ENCODE data around the gene CD22.

Gene CD22

GRCh38 chr19:35279985-35280821, 48.8 kb upstream of the CD22 start:
- ChIA-PET POLR2A (interaction anchor here (0.5 to 4.2 kb wide), 5 partner anchors 9 to 230 kb away, joined by 3 to 23 read pairs (median 5); no protein-coding TSS in a partner anchor), CTCF (interaction anchor here (1.0 to 3.6 kb wide), 2 partner anchors 10 to 213 kb away, joined by 4 to 21 read pairs; partner anchors contain the start of gene USF2)
- peaks cover 27 to 39% of the 10 kb centered on the region in 2 experiments for H3K36me3 ChIP-seq (ENCODE audit: control insufficient read depth in 2 of 2, insufficient read depth in 1 of 2, low read length in 2 of 2)
- H3K9me3 ChIP-seq (ENCODE audit: control insufficient read depth, insufficient read depth, low read depth, low read length): no peaks in the 10 kb centered on the region
- H3K27ac ChIP-seq (ENCODE audit: extremely low read depth, low read depth, low read length): no peak overlapping the region
- no peaks in the 10 kb centered on the region for H3K4me1 ChIP-seq (ENCODE audit: control insufficient read depth, insufficient read depth, low read length)
- TF ChIP-seq ZNF202 (tag by site-specific recombination; IDR thresholded peaks at IDR 0.05; ENCODE audit: borderline replicate concordance) (no peak), SCRT2 (tag by site-specific recombination; IDR thresholded peaks at IDR 0.05) (peak; percentile 26; the same call in 1 of the 2 replicates), HIC1 (tag by site-specific recombination; IDR thresholded peaks at IDR 0.05) (no peak), SP2 (tag by site-specific recombination; IDR thresholded peaks at IDR 0.05) (0 out of 2 replicates have a peak, but pooled peaks have one; percentile 5), ZNF596 (tag by site-specific recombination; IDR thresholded peaks at IDR 0.05) (no peak), HOXD13 (CRISPR knock-in tag; IDR thresholded peaks at IDR 0.05; ENCODE audit: borderline replicate concordance) (no peak), ZFHX2 (tag by site-specific recombination; conservative IDR thresholded peaks at IDR 0.05) (peak; percentile 28; the same call in 1 of the 2 replicates), EGR2 (tag by site-specific recombination; IDR thresholded peaks at IDR 0.05; ENCODE audit: low read depth) (0 out of 2 replicates have a peak, but pooled peaks have one; percentile 24)
- TF ChIP-seq, protein P1, sequence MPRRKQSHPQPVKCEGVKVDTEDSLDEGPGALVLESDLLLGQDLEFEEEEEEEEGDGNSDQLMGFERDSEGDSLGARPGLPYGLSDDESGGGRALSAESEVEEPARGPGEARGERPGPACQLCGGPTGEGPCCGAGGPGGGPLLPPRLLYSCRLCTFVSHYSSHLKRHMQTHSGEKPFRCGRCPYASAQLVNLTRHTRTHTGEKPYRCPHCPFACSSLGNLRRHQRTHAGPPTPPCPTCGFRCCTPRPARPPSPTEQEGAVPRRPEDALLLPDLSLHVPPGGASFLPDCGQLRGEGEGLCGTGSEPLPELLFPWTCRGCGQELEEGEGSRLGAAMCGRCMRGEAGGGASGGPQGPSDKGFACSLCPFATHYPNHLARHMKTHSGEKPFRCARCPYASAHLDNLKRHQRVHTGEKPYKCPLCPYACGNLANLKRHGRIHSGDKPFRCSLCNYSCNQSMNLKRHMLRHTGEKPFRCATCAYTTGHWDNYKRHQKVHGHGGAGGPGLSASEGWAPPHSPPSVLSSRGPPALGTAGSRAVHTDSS (tag by site-specific recombination; IDR thresholded peaks at IDR 0.05): no peak
- H3K4me3 ChIP-seq (ENCODE audit: low read depth, low read length): no peak overlapping the region

DNA sequence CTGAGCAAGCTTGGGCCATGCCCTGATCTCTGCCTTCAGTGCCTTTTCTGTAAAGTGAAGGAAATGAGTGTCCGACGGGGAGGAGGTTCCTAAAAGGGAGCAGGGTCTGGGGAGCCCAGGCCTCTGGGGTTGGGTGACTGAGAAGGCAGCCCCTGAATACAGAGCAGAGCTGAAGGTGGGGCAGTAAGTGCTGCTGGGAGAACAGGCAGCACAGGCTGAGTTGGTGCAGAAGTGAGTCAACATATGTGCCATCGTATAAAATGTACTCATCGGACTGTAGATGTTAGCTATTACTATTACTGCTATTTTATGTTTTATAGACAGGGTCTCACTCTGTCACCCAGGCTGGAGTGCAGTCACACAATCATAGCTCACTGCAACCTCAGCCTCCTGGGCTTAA, 47.7 kb upstream of the CD22 start:
- H3K27ac ChIP-seq (ENCODE audit: extremely low read depth, low read depth, low read length): no peak overlapping the region
- peaks cover 16 to 28% of the 10 kb centered on the region in 2 experiments for H3K36me3 ChIP-seq (ENCODE audit: control insufficient read depth in 2 of 2, insufficient read depth in 1 of 2, low read length in 2 of 2)
- ChIA-PET CTCF (interaction anchor here (0.6 to 3.6 kb wide), 4 partner anchors 11 to 406 kb away, joined by 4 to 21 read pairs (median 6); partner anchors contain the start of gene USF2), POLR2A (interaction anchor here (0.6 to 1.1 kb wide), 4 partner anchors 9 to 365 kb away, joined by 3 to 10 read pairs (median 4); no protein-coding TSS in a partner anchor)
- H3K9me3 ChIP-seq (ENCODE audit: control insufficient read depth, insufficient read depth, low read depth, low read length): no peaks in the 10 kb centered on the region
- TF ChIP-seq ZNF514 (tag by site-specific recombination; IDR thresholded peaks at IDR 0.05) (no peak), ZFP37 (tag by site-specific recombination; IDR thresholded peaks at IDR 0.05) (no peak), KLF7 (tag by site-specific recombination; IDR thresholded peaks at IDR 0.05; ENCODE audit: borderline replicate concordance) (no peak), ZNF529 (tag by site-specific recombination; IDR thresholded peaks at IDR 0.05; ENCODE audit: insufficient replicate concordance) (no peak), SP2 (tag by site-specific recombination; IDR thresholded peaks at IDR 0.05) (no peak)
- TF ChIP-seq, protein P2, sequence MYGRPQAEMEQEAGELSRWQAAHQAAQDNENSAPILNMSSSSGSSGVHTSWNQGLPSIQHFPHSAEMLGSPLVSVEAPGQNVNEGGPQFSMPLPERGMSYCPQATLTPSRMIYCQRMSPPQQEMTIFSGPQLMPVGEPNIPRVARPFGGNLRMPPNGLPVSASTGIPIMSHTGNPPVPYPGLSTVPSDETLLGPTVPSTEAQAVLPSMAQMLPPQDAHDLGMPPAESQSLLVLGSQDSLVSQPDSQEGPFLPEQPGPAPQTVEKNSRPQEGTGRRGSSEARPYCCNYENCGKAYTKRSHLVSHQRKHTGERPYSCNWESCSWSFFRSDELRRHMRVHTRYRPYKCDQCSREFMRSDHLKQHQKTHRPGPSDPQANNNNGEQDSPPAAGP (tag by site-specific recombination; IDR thresholded peaks at IDR 0.05): no peak
- H3K4me3 ChIP-seq (ENCODE audit: low read depth, low read length): no peak overlapping the region
- H3K4me1 ChIP-seq (ENCODE audit: control insufficient read depth, insufficient read depth, low read length): no peaks in the 10 kb centered on the region
